ENCODE data around the gene RGMB. TPM values are rescaled to one million over a fixed set of nuclear protein-coding genes. Genes with fewer than 3 reads are reported as not detected.

RGMB gene
- total and polyA plus RNA-seq, 2 donors (not counting 3 experiments of a cell fraction or from before 2014, with no cell fraction given) = 15.0 to 31.3 TPM

DNA sequence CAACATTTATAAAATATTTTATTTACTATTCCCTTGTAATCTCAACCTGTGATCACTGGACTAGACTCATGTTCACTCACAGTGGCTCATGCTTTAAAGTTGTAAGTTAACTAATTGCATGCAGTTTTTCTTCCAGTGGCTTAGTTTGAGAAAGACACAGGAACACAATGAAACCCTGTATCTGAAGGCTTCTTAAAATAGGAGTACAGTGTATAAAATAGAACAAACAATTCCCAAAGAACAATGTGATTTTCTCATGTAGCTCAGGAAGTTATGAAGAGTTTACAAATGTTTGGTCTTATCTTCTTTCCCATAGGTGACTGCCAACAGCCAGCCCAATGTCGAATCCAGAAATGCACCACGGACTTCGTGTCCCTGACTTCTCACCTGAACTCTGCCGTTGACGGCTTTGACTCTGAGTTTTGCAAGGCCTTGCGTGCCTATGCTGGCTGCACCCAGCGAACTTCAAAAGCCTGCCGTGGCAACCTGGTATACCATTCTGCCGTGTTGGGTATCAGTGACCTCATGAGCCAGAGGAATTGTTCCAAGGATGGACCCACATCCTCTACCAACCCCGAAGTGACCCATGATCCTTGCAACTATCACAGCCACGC is 5.9 kb downstream of the RGMB start:
- H3K4me2 ChIP-seq (ENCODE audit: insufficient read depth, low read length) = no peak overlapping the region
- intact Hi-C loops (cut with micrococcal nuclease) (loop anchor here (10.0 kb wide), 1 partner anchor 1845 kb away; the partner anchor contains the start of gene LNPEP), dilution Hi-C loops (cut with MboI; ENCODE audit: extremely low pct_ligation_motif_present, low sequenced_read_pairs) (no loop called here)
- no peaks in the 10 kb centered on the region for H3K9me1 ChIP-seq (replicated peaks; ENCODE audit: control insufficient read depth, extremely low read depth, insufficient read depth, low read length)
- no peak overlapping the region for H3K9ac ChIP-seq (replicated peaks; ENCODE audit: extremely low read depth, insufficient read depth, low read length)
- peaks cover 4 to 16% of the 10 kb centered on the region in 2 experiments for H3K36me3 ChIP-seq (ENCODE audit: control insufficient read depth in 2 of 2, extremely low read depth in 1 of 2, insufficient read depth in 2 of 2, low read length in 2 of 2)
- no peak overlapping the region for H2AFZ ChIP-seq (ENCODE audit: low read depth, low read length)
- no peaks in the 10 kb centered on the region for H3K27me3 ChIP-seq (ENCODE audit: control insufficient read depth in 2 of 2, insufficient read depth in 2 of 2, low read length in 2 of 2)
- H3K27ac ChIP-seq (ENCODE audit: insufficient read depth, low read depth, low read length) = no peak overlapping the region
- CTCF ChIA-PET = interaction anchor here (0.8 to 3.4 kb wide), 2 partner anchors 9 to 17 kb away, joined by 6 to 30 read pairs; no protein-coding TSS in a partner anchor
- no peak for TF ChIP-seq EZH2 (IDR thresholded peaks at IDR 0.05; ENCODE audit: borderline replicate concordance, low read depth, low read length, severe bottlenecking)
- FAIRE-seq (no peak), DNase-seq (ENCODE audit: low read depth, low spot score) (no peak)
- H3K79me2 ChIP-seq (ENCODE audit: control insufficient read depth, insufficient read depth, low read length) = peaks cover 100% of the 10 kb centered on the region
- no peak overlapping the region for H3K4me3 ChIP-seq (replicated peaks in 1 of 3; ENCODE audit: insufficient read depth in 1 of 3, low read depth in 1 of 3, low read length in 3 of 3)
- H3K4me1 ChIP-seq (ENCODE audit: control insufficient read depth, extremely low read depth, insufficient read depth, low read length) = peaks cover 20% of the 10 kb centered on the region
- no TSS peak for BruUV-seq (replicated peaks)
- H4K20me1 ChIP-seq (replicated peaks; ENCODE audit: control insufficient read depth, extremely low read depth, insufficient read depth, low read length) = peaks cover 7% of the 10 kb centered on the region
- POLR2A ChIA-PET = no interaction called here
- H3K9me3 ChIP-seq (replicated peaks; ENCODE audit: control insufficient read depth, insufficient read depth, low read length) = no peaks in the 10 kb centered on the region

DNA sequence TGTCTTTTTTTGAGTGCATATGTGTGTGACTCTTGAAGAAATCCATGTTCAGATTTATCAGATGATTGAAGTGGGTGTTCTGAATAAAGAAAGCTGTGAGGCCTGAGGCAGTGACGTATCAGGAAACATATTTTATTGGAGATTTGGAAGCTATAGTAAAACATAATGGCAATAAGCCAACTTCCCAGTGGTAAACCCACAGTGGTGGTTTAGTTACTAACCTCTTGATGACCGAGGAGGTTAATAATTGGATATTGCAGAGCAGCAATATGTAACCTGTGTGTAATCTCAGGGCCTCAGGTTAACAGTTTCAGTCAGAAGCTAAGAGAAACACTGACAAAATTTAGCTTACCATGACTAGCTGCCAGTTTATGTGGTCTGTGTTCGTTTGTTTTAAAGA is 6.9 kb downstream of the RGMB start:
- DNase-seq (ENCODE audit: low read depth, low spot score) (no peak), FAIRE-seq (no peak)
- Histone ChIP-seq H3K9ac (replicated peaks; ENCODE audit: extremely low read depth, insufficient read depth, low read length) (no peak overlapping the region), H4K20me1 (replicated peaks; ENCODE audit: control insufficient read depth, extremely low read depth, insufficient read depth, low read length) (peaks cover 7% of the 10 kb centered on the region), H3K4me2 (ENCODE audit: insufficient read depth, low read length) (no peak overlapping the region), H3K9me3 (replicated peaks; ENCODE audit: control insufficient read depth, insufficient read depth, low read length) (no peaks in the 10 kb centered on the region), H3K36me3 (ENCODE audit: control insufficient read depth in 2 of 2, extremely low read depth in 1 of 2, insufficient read depth in 2 of 2, low read length in 2 of 2) (peaks cover 7 to 20% of the 10 kb centered on the region in 2 experiments), H3K79me2 (ENCODE audit: control insufficient read depth, insufficient read depth, low read length) (peaks cover 100% of the 10 kb centered on the region), H3K27ac (ENCODE audit: insufficient read depth, low read depth, low read length) (no peak overlapping the region), H3K9me1 (replicated peaks; ENCODE audit: control insufficient read depth, extremely low read depth, insufficient read depth, low read length) (no peaks in the 10 kb centered on the region), H2AFZ (ENCODE audit: low read depth, low read length) (no peak overlapping the region), H3K4me3 (replicated peaks in 1 of 3; ENCODE audit: insufficient read depth in 1 of 3, low read depth in 1 of 3, low read length in 3 of 3) (no peak overlapping the region), H3K4me1 (ENCODE audit: control insufficient read depth, extremely low read depth, insufficient read depth, low read length) (peaks cover 16% of the 10 kb centered on the region), H3K27me3 (ENCODE audit: control insufficient read depth in 2 of 2, insufficient read depth in 2 of 2, low read length in 2 of 2) (no peaks in the 10 kb centered on the region)
- TF ChIP-seq CTCF (IDR thresholded peaks at IDR 0.05; ENCODE audit: extremely low read depth in 1 of 2, insufficient read depth in 1 of 2, low read depth in 1 of 2, low read length in 2 of 2) (no peak), FOS (IDR thresholded peaks at IDR 0.05; ENCODE audit: borderline replicate concordance, insufficient read depth, low read length) (no peak), MYC (IDR thresholded peaks at IDR 0.05; ENCODE audit: low read depth, low read length) (no peak), GATA2 (IDR thresholded peaks at IDR 0.05; ENCODE audit: insufficient read depth, insufficient read length, low read depth, low read length) (no peak), POLR2A (IDR thresholded peaks at IDR 0.05; ENCODE audit: low read depth, low read length) (no peak), MAX (IDR thresholded peaks at IDR 0.05; ENCODE audit: insufficient read depth, insufficient read length) (no peak), POLR2AphosphoS5 (IDR thresholded peaks at IDR 0.05; ENCODE audit: insufficient read depth, low read depth, low read length) (no peak), JUN (IDR thresholded peaks at IDR 0.05; ENCODE audit: borderline replicate concordance, insufficient read depth, insufficient read length, low read depth) (no peak), EZH2 (IDR thresholded peaks at IDR 0.05; ENCODE audit: borderline replicate concordance, low read depth, low read length, severe bottlenecking) (no peak)
- intact Hi-C loops (cut with micrococcal nuclease) (no loop called here), dilution Hi-C loops (cut with MboI; ENCODE audit: extremely low pct_ligation_motif_present, low sequenced_read_pairs) (no loop called here)
- CTCF ChIA-PET = interaction anchor here (2.8 to 3.4 kb wide), 2 partner anchors 10 to 16 kb away, joined by 14 to 30 read pairs; no protein-coding TSS in a partner anchor
- POLR2A ChIA-PET = no interaction called here
- no TSS peak for BruUV-seq (replicated peaks)

Measured in endothelial cell of umbilical vein (primary cell).